Skeletal muscle satellite cell (primary cell): Measurements from ENCODE around the gene RBM19.

Experiments used
- H3K27me3 ChIP-seq: 2 replicates; pipeline ENCODE4 v1.7.0; 2013; ENCODE audit warnings: low read length; ENCODE audit not compliant: control insufficient read depth, insufficient read depth
- H3K36me3 ChIP-seq: 2 replicates; pipeline ENCODE4 v1.7.0; 2013; ENCODE audit warnings: mild to moderate bottlenecking, control low read depth, low read length; ENCODE audit not compliant: insufficient read depth
- H3K4me1 ChIP-seq: 2 replicates; pipeline ENCODE4 v1.7.0; 2013; ENCODE audit warnings: low read length; ENCODE audit not compliant: control insufficient read depth, insufficient read depth
- H3K4me2 ChIP-seq: 2 replicates; pipeline ENCODE4 v1.7.0; 2013; ENCODE audit warnings: mild to moderate bottlenecking, low read length
- H3K4me3 ChIP-seq: 2 replicates; pipeline ENCODE4 v1.7.0; 2013; ENCODE audit warnings: low read length
- H3K9ac ChIP-seq: 2 replicates; pipeline ENCODE4 v1.7.0; 2013; ENCODE audit warnings: mild to moderate bottlenecking, low read depth, low read length, moderate library complexity
- H3K9me3 ChIP-seq: replicated peaks from 2 replicates; pipeline ENCODE4 v1.7.0; 2013; ENCODE audit warnings: mild to moderate bottlenecking, control low read depth, low read length
- small RNA-seq: library from RNA; depleted of rRNA; stranded (forward); fragments of <200 nt; gene quantifications from one replicate; pipeline ENCODE3, GENCODE V24; 2012

Gene RBM19

GRCh38 chr12:113769305-113769704, 196.8 kb downstream of the RBM19 start:
- Histone ChIP-seq H3K4me2 (no peak overlapping the region), H3K4me3 (no peak overlapping the region), H3K36me3 (no peaks in the 10 kb centered on the region), H3K9ac (no peak overlapping the region), H3K27me3 (peaks cover 10% of the 10 kb centered on the region), H3K9me3 (no peaks in the 10 kb centered on the region), H3K4me1 (peaks cover 3% of the 10 kb centered on the region)

- H3K4me2 ChIP-seq: no peak overlapping the region
- no peak overlapping the region for H3K4me3 ChIP-seq
- H3K27me3 ChIP-seq: peaks cover 10% of the 10 kb centered on the region
- H3K4me1 ChIP-seq: peaks cover 3% of the 10 kb centered on the region
- no peaks in the 10 kb centered on the region for H3K36me3 ChIP-seq
- H3K9ac ChIP-seq: no peak overlapping the region
- H3K9me3 ChIP-seq: no peaks in the 10 kb centered on the region
These were observed 197.3 kb downstream of the RBM19 start for GRCh38 chr12:113768850-113769249.

GRCh38 chr12:113766879-113767878, 198.9 kb downstream of the RBM19 start:
- no peak overlapping the region for H3K9ac ChIP-seq
- no peaks in the 10 kb centered on the region for H3K36me3 ChIP-seq
- H3K9me3 ChIP-seq: no peaks in the 10 kb centered on the region
- no peak overlapping the region for H3K4me2 ChIP-seq
- H3K4me3 ChIP-seq: no peak overlapping the region
- H3K4me1 ChIP-seq: peaks cover 3% of the 10 kb centered on the region
- H3K27me3 ChIP-seq: peaks cover 9% of the 10 kb centered on the region

Small RNA genes lying within 50 kb of the gene (small RNA-seq; reads per million reads assigned to genes)
- gene DYNLL1P4: 0.56 reads per million
